B cell (primary cell): Measurements from ENCODE around the gene ARHGAP40. TPM values are rescaled to one million over a fixed set of nuclear protein-coding genes. Genes with fewer than 3 reads are reported as not detected.

Experiments used
- ATAC-seq: fragments of 200-7000 bp; cut with Tn5 transposase; one replicate; pipeline ENCODE4 v1.10.0; 2021; ENCODE audit warnings: low read depth, mild to moderate bottlenecking, moderate number of reproducible peaks, moderate library complexity
- CTCF ChIA-PET: fragments of 350-600 bp; sonication (Branson Sonifier 250); formaldehyde crosslinking; loops from one replicate; lab custom pipeline; 2021; ENCODE audit warnings: antibody characterized with exemption, inconsistent platforms; lab: Charles Lee
- POLR2A ChIA-PET: fragments of 350-600 bp; sonication (Branson Sonifier 250); formaldehyde crosslinking; loops from one replicate; lab custom pipeline; 2021; ENCODE audit warnings: antibody characterized with exemption; lab: Charles Lee
- DNase-seq: peaks from one replicate; pipeline ENCODE4 v3.0.0; 2013
- H2AFZ ChIP-seq: 2 replicates; pipeline ENCODE4 v1.6.1; 2012; ENCODE audit warnings: mild to moderate bottlenecking, low read depth, low read length; ENCODE audit not compliant: insufficient read depth, poor library complexity, severe bottlenecking
- H3K27ac ChIP-seq, 2 donors: 1 replicate in 1 of 2; 2 replicates in 1 of 2; pipeline ENCODE4 v1.5.1; 2012 to 2013; ENCODE audit warnings: low read length in 2 of 2, mild to moderate bottlenecking in 2 of 2, moderate library complexity in 1 of 2
- H3K27me3 ChIP-seq, 4 experiments: fragments of 200-600 bp in 1 of 4; sonication (generic) in 1 of 4; replicated peaks in 1 of 4; 1 replicate in 2 of 4; 2 replicates in 2 of 4; pipeline versions ENCODE4 v1.6.1 to v1.7.0; 2013 to 2016; ENCODE audit warnings: low read length in 3 of 4, mild to moderate bottlenecking in 2 of 4, mixed read lengths in 1 of 4, moderate library complexity in 1 of 4; ENCODE audit not compliant: insufficient read depth in 4 of 4, control insufficient read depth in 3 of 4; ENCODE audit errors: control extremely low read depth in 1 of 4
- H3K36me3 ChIP-seq, 2 experiments: replicated peaks in 1 of 2; 1 replicate in 1 of 2; 2 replicates in 1 of 2; pipeline versions ENCODE4 v1.6.1 to v1.7.1; 2013; ENCODE audit warnings: low read length in 1 of 2; ENCODE audit not compliant: insufficient read depth in 2 of 2, control insufficient read depth in 1 of 2; ENCODE audit errors: control extremely low read depth in 1 of 2, extremely low read depth in 1 of 2
- H3K4me1 ChIP-seq, 2 donors: fragments of 200-600 bp in 1 of 2; sonication (generic) in 1 of 2; 1 replicate in 1 of 2; 2 replicates in 1 of 2; pipeline versions ENCODE4 v1.5.1 to v1.6.1; 2013 to 2017; ENCODE audit warnings: low read length in 2 of 2; ENCODE audit not compliant: control insufficient read depth in 2 of 2, insufficient read depth in 2 of 2
- H3K4me2 ChIP-seq: replicated peaks from 2 replicates; pipeline ENCODE3; 2012; ENCODE audit warnings: mild to moderate bottlenecking, low read depth, low read length; ENCODE audit not compliant: poor library complexity, severe bottlenecking
- H3K4me3 ChIP-seq, 5 experiments: fragments of 200-600 bp in 1 of 5; sonication (generic) in 1 of 5; 1 replicate in 3 of 5; 2 replicates in 2 of 5; pipeline versions ENCODE4 v1.5.1 to v1.7.0; 2011 to 2016; ENCODE audit warnings: low read length in 4 of 5, mild to moderate bottlenecking in 4 of 5, low read depth in 2 of 5, control low read depth in 1 of 5, moderate library complexity in 1 of 5; ENCODE audit not compliant: insufficient read depth in 1 of 5; ENCODE audit errors: control extremely low read depth in 1 of 5, extremely low read depth in 1 of 5
- H3K79me2 ChIP-seq: fragments of 200-600 bp; sonication (generic); one replicate; pipeline ENCODE4 v1.6.0; 2016; ENCODE audit warnings: low read length; ENCODE audit not compliant: control insufficient read depth, insufficient read depth
- H3K9ac ChIP-seq: fragments of 200-600 bp; sonication (generic); 2 replicates; pipeline ENCODE4 v1.6.1; 2017; ENCODE audit warnings: mild to moderate bottlenecking, low read length, moderate library complexity
- H3K9me3 ChIP-seq, 3 donors: one replicate each; pipeline versions ENCODE4 v1.6.1 to v1.7.1; 2013; ENCODE audit warnings: low read length in 2 of 3; ENCODE audit not compliant: control insufficient read depth in 2 of 3, insufficient read depth in 1 of 3; ENCODE audit errors: control extremely low read depth in 1 of 3
- H4K20me1 ChIP-seq: 2 replicates; pipeline ENCODE4 v1.6.0; 2012; ENCODE audit warnings: mild to moderate bottlenecking, low read length; ENCODE audit not compliant: insufficient read depth, control insufficient read depth, poor library complexity, severe bottlenecking
- H3K27ac Mint-ChIP-seq: one replicate; pipeline ENCODE4 v1.8.0; 2021; ENCODE audit warnings: mixed read lengths
- H3K27me3 Mint-ChIP-seq: one replicate; pipeline ENCODE4 v1.8.0; 2021; ENCODE audit warnings: mixed read lengths
- H3K4me1 Mint-ChIP-seq: one replicate; pipeline ENCODE4 v1.8.0; 2021; ENCODE audit warnings: mixed read lengths
- H3K4me3 Mint-ChIP-seq: one replicate; pipeline ENCODE4 v1.8.0; 2021; ENCODE audit warnings: mixed read lengths
- H3K9me3 Mint-ChIP-seq: one replicate; pipeline ENCODE4 v1.8.0; 2022; ENCODE audit warnings: mixed read lengths; ENCODE audit not compliant: insufficient read depth
- CTCF ChIP-seq: fragments of 200-600 bp; IDR thresholded peaks from one replicate; pipeline ENCODE4 v1.8.0; 2022; ENCODE audit warnings: antibody characterized with exemption, mild to moderate bottlenecking
- EZH2 ChIP-seq: IDR thresholded peaks from 2 replicates; pipeline ENCODE4 v1.6.1; 2012; ENCODE audit warnings: borderline replicate concordance, low read depth, mild to moderate bottlenecking, moderate library complexity, low read length; ENCODE audit not compliant: insufficient read depth, poor library complexity, severe bottlenecking
- WGBS: methylation state at CpG from one replicate; pipeline ENCODE4 v1.1.5; 2013; ENCODE audit warnings: missing lambda C conversion rate; ENCODE audit not compliant: insufficient coverage; 5-methylcytosine and 5-hydroxymethylcytosine counted together
- intact Hi-C: fragments of 100-400 bp; cut with micrococcal nuclease; formaldehyde crosslinking; loops from one replicate; pipeline ENCODE4 v1.10.0; 2022
- polyA plus RNA-seq: library from polyadenylated mRNA; depleted of rRNA; stranded (reverse); fragments of >200 nt; gene quantifications from 2 replicates; pipeline ENCODE4 v1.2.3, GENCODE V29; 2012
- total RNA-seq, 2 donors: library from RNA; stranded (reverse); fragments of 120-200 nt in 1 of 2; gene quantifications; 1 replicate in 1 of 2; 2 replicates in 1 of 2; pipeline versions ENCODE4 v1.2.3 to v1.2.4, GENCODE V29; 2013 to 2022

The ARHGAP40 gene
- total and polyA plus RNA-seq, 2 donors (not counting 1 experiment from before 2014, with no cell fraction given), result not detected

DNA sequence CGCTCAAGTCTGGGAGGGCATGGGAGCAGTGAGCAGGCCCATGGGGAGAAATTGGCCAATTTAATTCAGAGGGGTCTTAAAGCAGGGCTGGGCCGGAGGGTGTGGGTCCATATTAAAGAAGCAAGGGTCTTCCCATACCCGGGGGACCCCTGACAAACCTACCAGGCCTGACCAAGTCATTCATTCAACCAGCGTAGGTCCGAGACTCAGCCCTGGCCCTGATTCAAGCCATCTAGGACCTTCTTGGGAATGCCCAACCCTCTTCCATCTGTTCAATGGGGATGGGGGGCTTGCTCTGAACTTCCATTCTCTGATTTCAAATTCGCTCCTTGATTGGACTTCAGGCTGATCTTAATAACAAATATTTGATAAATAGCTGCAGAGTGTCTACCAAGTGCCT lies 13.3 kb upstream of the ARHGAP40 start:
- intact Hi-C loops, result no loop called here
- H3K27me3 ChIP-seq, result peaks cover 0 to 15% (median 3%) of the 10 kb centered on the region in 4 experiments
- no peaks in the 10 kb centered on the region for H3K9me3 ChIP-seq
- Mint-ChIP-seq H3K4me1 (no peaks in the 10 kb centered on the region), H3K27me3 (peaks cover 13% of the 10 kb centered on the region), H3K27ac (no peak overlapping the region), H3K4me3 (no peak overlapping the region), H3K9me3 (no peaks in the 10 kb centered on the region)
- H3K9ac ChIP-seq, result no peak overlapping the region
- no peak overlapping the region for H3K4me3 ChIP-seq
- no peak for DNase-seq
- ChIA-PET POLR2A (no interaction called here), CTCF (no interaction called here)
- H2AFZ ChIP-seq, result no peak overlapping the region
- no peaks in the 10 kb centered on the region for H3K4me1 ChIP-seq
- 100% methylated on average over 3 of the region's 6 CpGs for WGBS
- H3K79me2 ChIP-seq, result no peaks in the 10 kb centered on the region
- H3K4me2 ChIP-seq, result no peak overlapping the region
- no peaks in the 10 kb centered on the region for H3K36me3 ChIP-seq
- TF ChIP-seq EZH2 (no peak), CTCF (no peak)
- ATAC-seq, result no peak
- no peaks in the 10 kb centered on the region for H4K20me1 ChIP-seq
- no peak overlapping the region for H3K27ac ChIP-seq

- TF ChIP-seq CTCF (no peak), EZH2 (no peak)
- H3K27me3 Mint-ChIP-seq, result peaks cover 13% of the 10 kb centered on the region
Observed at GRCh38 chr20:38589351-38589750, 12.3 kb upstream of the ARHGAP40 start.

More at GRCh38 chr20:38589351-38589750, 12.3 kb upstream of the ARHGAP40 start:
- Histone ChIP-seq H3K4me1 (no peaks in the 10 kb centered on the region), H2AFZ (no peak overlapping the region), H3K27me3 (peaks cover 0 to 15% (median 2%) of the 10 kb centered on the region in 4 experiments), H3K9me3 (no peaks in the 10 kb centered on the region), H3K27ac (no peak overlapping the region), H3K4me2 (no peak overlapping the region), H4K20me1 (no peaks in the 10 kb centered on the region), H3K79me2 (no peaks in the 10 kb centered on the region), H3K36me3 (no peaks in the 10 kb centered on the region), H3K4me3 (no peak overlapping the region), H3K9ac (no peak overlapping the region)
- Mint-ChIP-seq H3K4me1 (no peaks in the 10 kb centered on the region), H3K9me3 (no peaks in the 10 kb centered on the region), H3K4me3 (no peak overlapping the region), H3K27ac (no peak overlapping the region)
- no peak for ATAC-seq
- POLR2A ChIA-PET, result no interaction called here
- CTCF ChIA-PET, result no interaction called here
- intact Hi-C loops, result no loop called here
- DNase-seq, result no peak
- WGBS, result 88% methylated on average over 4 of the region's 4 CpGs
